T47D (cell line): Measurements from ENCODE around the gene MVB12B.
A peak's percentile ranks its signal among the peaks of the same experiment; 100 is the strongest.
"Not testable (repeated sequence)": the region's sequence is repeated elsewhere in the genome, so short reads cannot be mapped to it uniquely, and the experiment has no call there.

Source experiments
- DNase-seq, 2 experiments: peaks; one replicate each; pipeline versions ENCODE4 v3.0.0 to v3.0.0-alpha.2; 2011 to 2012; ENCODE audit warnings: low read depth in 1 of 2, low spot score in 1 of 2
- JUND ChIP-seq: IDR thresholded peaks from 2 replicates; pipeline ENCODE4 v1.6.1; 2012; ENCODE audit warnings: low read depth
- in situ Hi-C: cut with HindIII; loops from 2 replicates; pipeline ENCODE4 v1.10.0; 2016; ENCODE audit warnings: low sequenced_read_pairs, low pct_unique_long_range_greater_than_20kb

MVB12B gene

DNA sequence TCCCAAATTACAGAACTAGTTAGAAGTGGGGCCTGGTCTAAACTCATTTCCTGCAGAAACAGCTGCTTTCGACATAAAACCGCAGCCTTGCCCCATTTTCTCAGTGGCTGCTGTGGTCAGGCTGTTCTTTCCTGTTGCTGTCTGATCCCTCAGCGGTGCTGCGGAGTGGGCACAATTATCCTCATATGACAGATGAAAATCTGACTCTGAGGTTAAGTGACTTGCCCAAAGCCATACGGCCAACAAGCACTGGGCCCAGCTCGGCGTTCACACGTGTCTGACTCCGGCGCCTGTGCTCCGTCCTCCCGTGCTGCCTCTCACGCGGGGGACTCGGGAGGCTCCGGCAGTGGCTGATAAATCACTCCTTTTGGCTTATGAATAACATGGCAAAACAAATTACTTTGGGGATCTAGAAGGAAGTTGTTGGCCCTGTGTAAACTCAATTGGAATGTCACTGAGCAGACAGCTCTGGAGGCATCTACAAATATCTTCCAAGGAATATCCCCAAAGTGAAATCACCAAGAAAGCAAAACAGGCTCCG is 144.5 kb downstream of the MVB12B start:
- no peak for TF ChIP-seq JUND
- peak in 1 of 2 experiments; percentile 53 for DNase-seq
- in situ Hi-C loops = no loop called here

GRCh38 chr9:126472198-126472947 is 145.7 kb downstream of the MVB12B start:
- TF ChIP-seq JUND = no peak
- in situ Hi-C loops = no loop called here
- DNase-seq = no peak

DNA sequence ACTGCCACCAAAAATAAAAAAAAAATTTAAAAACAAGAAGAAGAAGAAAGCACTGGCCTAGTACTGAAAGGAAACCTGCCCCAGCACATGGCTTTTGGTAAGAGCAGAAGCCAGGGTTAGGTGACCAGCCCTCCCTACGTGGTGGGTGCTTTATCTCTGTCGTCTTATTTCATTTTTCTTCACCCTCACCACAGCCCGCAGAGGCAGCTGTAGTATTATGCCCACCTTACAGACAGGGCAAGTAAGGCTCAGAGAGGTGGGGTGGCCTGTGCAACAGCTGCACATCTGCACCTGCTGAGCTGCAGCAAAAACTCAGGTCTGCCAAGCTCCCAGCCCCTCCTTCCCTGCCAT is 146.3 kb downstream of the MVB12B start:
- no peak for TF ChIP-seq JUND
- no peak for DNase-seq
- in situ Hi-C loops = no loop called here

GRCh38 chr9:126474206-126474765 is 147.7 kb downstream of the MVB12B start:
- DNase-seq = no peak
- TF ChIP-seq JUND = no peak
- in situ Hi-C loops = no loop called here

DNA sequence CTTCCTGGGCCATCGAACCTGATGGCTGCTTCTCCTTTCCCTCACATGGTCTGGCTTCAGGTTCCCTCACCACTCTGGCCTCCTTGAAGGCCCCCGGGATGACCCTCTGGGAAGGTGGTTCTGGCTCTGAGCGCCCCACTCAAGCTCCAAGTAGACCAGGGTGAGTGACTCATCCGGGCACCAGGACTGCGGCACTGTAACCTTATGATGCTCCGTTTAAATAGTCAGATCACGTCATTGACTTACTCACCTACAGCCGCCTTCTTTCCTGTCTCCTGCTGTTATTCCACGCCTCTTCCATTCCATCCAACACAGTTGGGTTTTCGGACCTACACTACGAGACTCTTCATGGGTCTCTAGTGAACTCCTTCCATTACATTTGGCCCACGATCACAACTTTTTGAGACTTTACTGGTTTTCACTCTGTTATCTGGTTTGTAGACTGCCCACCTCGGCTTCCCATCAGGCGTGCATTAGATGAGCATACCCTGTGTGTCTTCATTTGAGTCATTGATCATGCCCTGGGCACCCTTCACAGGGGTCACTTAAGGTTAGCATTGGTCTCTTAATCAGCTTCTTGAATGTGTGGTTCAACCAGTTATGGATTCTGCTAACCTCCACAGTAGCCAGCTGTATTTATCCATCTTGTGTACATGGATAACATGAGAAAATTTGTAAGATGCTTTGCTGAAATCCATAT is 148.3 kb downstream of the MVB12B start:
- in situ Hi-C loops = no loop called here
- TF ChIP-seq JUND = no peak
- DNase-seq = no peak

DNA sequence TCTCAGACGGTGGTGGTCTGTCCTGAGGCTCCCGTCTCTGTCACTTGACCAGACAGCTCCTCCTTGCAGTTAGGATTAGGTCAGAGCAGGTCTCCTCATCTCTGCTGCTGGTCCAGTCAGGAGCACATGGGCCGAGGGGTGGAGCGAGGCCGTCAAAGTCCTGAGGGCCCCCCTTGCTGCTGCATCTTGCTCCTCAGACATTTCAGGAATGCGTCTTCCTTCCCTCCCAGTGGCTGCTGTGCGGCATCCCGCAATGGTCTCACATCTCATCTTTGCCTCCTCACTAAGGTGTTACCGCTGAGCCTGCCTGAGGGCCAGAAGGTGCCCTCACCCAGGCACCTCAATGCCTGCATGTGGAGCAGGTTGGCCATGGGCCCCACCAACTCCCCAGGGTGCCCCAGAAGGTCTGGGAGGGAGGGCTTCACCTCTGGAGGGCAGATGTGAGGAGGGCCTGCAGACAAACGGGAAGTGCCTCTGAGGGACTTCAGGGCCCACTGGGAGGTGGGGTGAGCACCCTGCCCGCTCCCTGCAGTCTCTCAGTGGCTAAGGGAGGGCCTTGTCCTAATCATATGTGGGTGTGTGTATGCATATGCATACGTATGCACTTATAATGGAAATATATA is 149.4 kb downstream of the MVB12B start:
- in situ Hi-C loops = no loop called here

GRCh38 chr9:126477432-126477831 is 150.8 kb downstream of the MVB12B start:
- DNase-seq, in situ Hi-C loops: not testable (repeated sequence)

More for the DNA sequence above, 149.4 kb downstream of the MVB12B start:
- no peak for TF ChIP-seq JUND
- DNase-seq = no peak

- no peak for DNase-seq
- in situ Hi-C loops = no loop called here
- TF ChIP-seq JUND = no peak
Measured at GRCh38 chr9:126478216-126478981, 151.8 kb downstream of the MVB12B start.

DNA sequence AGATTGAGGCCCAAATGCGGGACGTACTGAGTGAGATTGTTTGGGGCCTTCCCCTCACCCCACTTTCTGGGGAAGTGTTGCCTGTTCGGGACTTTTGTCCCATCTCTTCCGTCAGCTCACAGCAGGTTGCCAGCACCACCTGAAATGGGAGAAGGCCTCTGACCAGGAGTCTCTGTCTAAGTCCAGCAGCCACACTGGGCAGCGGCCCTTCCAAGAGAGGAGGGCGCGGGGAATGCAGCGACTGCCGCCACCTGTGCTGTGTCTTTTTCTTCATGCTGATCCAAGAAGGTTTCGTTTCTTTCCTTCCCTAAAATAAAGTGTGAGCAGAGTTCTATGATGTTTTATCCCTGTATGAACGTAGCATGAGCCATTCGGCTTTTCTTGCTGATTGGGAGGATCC is 152.9 kb downstream of the MVB12B start:
- no peak for TF ChIP-seq JUND
- in situ Hi-C loops = no loop called here
- DNase-seq = no peak

GRCh38 chr9:126480813-126481212 is 154.2 kb downstream of the MVB12B start:
- no peak for DNase-seq
- no peak for TF ChIP-seq JUND
- in situ Hi-C loops = no loop called here

DNA sequence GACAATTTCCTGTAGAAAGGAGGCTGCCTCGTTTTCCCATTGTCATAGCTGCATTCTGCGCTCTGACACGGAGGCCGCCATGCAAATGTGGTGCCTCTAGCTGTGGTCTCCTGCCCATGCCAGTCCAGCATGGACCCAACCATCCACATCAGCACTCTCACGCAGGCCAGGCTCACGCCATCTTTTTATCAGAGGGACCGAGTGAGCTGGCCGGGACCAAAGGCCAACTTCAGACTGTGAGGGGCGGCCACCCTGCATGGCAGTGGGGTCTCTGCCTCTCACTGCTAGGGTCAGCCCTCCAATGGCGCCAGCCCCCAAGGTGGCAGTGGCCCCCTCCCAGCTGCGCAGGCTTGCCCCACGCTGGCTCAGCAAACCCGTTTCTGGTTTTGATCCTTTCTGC is 155.2 kb downstream of the MVB12B start:
- in situ Hi-C loops = no loop called here
- TF ChIP-seq JUND = no peak
- DNase-seq = no peak

DNA sequence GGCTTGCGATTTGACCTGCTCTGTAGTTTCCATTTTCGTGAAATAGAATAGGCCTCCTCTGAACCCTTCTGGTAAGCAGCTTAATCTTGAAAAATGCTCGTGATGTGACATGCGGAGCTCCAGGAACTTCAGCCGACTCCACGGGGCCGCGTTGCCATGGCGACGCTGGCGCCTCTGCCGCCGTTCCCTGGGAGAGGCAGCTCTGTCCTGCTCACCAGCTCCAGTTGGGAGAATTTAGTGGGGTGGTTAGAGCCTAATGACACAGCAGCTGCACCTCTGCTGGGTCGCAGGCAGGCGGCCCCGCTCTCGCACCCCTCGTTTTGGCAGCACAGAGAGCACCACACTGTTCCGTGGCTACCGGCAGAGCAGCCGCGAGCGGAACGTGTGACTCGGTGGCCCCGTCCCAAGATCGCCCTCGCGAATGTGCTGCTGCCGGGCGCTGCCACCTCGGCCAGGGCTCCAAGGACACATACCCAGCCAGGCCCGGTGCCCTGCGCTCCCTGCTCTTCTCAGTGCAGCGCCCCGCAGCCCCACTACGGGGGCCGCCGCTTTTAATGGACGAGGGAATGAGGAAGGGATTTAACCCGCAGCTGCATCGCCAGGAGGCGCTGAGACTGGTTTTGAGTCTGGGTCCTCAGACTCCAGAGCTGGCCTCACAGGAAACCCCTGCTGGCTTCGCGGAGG is 155.9 kb downstream of the MVB12B start:
- in situ Hi-C loops = no loop called here
- TF ChIP-seq JUND = no peak
- DNase-seq = no peak
